SJCRH30 (cell line): Measurements from ENCODE around the gene BPIFB1. TPM values are rescaled to one million over a fixed set of nuclear protein-coding genes. Genes with fewer than 3 reads are reported as not detected.

Experiments
- DNase-seq, 2 experiments: peaks; one replicate each; pipeline ENCODE4 v3.0.0-alpha.2; 2015 to 2020
- H3K27ac ChIP-seq: fragments of 250-450 bp; sonication (Bioruptor Pico); 2 replicates; pipeline ENCODE4 v1.5.1; 2020; ENCODE audit warnings: mild to moderate bottlenecking, moderate library complexity
- H3K27me3 ChIP-seq: fragments of 250-450 bp; sonication (Bioruptor Pico); 2 replicates; pipeline ENCODE4 v1.5.1; 2020; ENCODE audit warnings: mild to moderate bottlenecking, moderate library complexity
- H3K36me3 ChIP-seq: fragments of 250-450 bp; sonication (Bioruptor Pico); 2 replicates; pipeline ENCODE4 v1.5.1; 2020; ENCODE audit warnings: mild to moderate bottlenecking, moderate library complexity
- H3K4me1 ChIP-seq: fragments of 250-450 bp; sonication (Bioruptor Pico); 2 replicates; pipeline ENCODE4 v1.5.1; 2020; ENCODE audit warnings: mild to moderate bottlenecking, moderate library complexity
- H3K4me3 ChIP-seq: fragments of 250-450 bp; sonication (Bioruptor Pico); 2 replicates; pipeline ENCODE4 v1.5.1; 2020; ENCODE audit warnings: mild to moderate bottlenecking, moderate library complexity
- H3K9me3 ChIP-seq: fragments of 250-450 bp; sonication (Bioruptor Pico); replicated peaks from 2 replicates; pipeline ENCODE4 v1.5.1; 2020; ENCODE audit warnings: mild to moderate bottlenecking, moderate library complexity
- total RNA-seq: library from RNA; depleted of rRNA; stranded (reverse); fragments of >200 nt; shearing (Covaris generic); gene quantifications from 2 replicates; pipeline ENCODE4 v1.2.3, GENCODE V29; 2014

The BPIFB1 gene
- total RNA-seq, 1 experiment from 2014 or later: not detected

DNA sequence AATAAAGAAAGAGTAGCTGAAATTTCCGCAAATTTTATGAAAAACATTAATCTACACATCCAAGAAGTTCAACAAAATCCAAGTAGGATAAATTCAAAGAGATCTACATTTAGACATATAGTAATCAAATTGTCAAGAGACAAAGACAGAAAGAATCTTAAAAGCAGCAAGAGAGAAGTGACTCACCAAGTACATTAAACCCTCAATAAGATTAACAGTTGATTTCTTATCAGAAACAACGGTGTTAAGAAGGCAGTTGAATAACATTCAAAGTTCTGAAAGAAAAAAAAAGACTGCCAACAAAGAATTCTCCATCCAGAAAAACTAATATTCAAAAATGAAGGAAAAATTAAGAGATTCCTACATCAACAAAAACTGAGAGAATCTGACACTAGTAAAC lies 28.0 kb upstream of the BPIFB1 start:
- no peaks in the 10 kb centered on the region for H3K9me3 ChIP-seq
- H3K27me3 ChIP-seq: peaks cover 6% of the 10 kb centered on the region; the same call in 1 of the 2 replicates
- H3K4me1 ChIP-seq: no peaks in the 10 kb centered on the region
- H3K4me3 ChIP-seq: no peak overlapping the region
- no peak for DNase-seq
- no peak overlapping the region for H3K27ac ChIP-seq
- H3K36me3 ChIP-seq: no peaks in the 10 kb centered on the region

DNA sequence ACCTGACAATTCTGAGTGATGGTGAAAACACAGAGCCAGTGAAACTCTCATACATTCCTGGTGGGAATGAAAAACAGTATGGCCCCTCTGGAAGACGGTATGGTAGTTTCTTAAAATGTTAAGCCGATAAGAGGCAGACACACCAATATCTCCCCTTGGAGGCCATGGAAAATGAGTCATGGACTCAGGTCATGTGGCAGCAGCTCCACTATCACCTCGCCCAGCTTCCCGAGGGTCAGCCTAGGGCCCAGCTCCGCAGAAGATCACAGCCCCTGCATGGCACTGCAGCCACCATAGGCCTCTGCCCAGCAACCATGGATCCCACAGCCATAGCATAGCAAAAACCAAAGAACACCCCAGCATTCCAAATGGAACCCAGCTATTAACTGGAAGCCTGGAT lies 25.8 kb upstream of the BPIFB1 start:
- H3K27ac ChIP-seq: no peak overlapping the region
- H3K4me3 ChIP-seq: no peak overlapping the region
- no peaks in the 10 kb centered on the region for H3K4me1 ChIP-seq
- no peaks in the 10 kb centered on the region for H3K9me3 ChIP-seq
- H3K36me3 ChIP-seq: no peaks in the 10 kb centered on the region
- peaks cover 6% of the 10 kb centered on the region; the same call in 1 of the 2 replicates for H3K27me3 ChIP-seq
- DNase-seq: no peak

- H3K27ac ChIP-seq: no peak overlapping the region
- no peaks in the 10 kb centered on the region for H3K4me1 ChIP-seq
- H3K4me3 ChIP-seq: no peak overlapping the region
- peaks cover 6% of the 10 kb centered on the region for H3K27me3 ChIP-seq
- H3K36me3 ChIP-seq: no peaks in the 10 kb centered on the region
- DNase-seq: no peak
- H3K9me3 ChIP-seq: no peaks in the 10 kb centered on the region
Measured at GRCh38 chr20:33259371-33259770, 23.6 kb upstream of the BPIFB1 start.

DNA sequence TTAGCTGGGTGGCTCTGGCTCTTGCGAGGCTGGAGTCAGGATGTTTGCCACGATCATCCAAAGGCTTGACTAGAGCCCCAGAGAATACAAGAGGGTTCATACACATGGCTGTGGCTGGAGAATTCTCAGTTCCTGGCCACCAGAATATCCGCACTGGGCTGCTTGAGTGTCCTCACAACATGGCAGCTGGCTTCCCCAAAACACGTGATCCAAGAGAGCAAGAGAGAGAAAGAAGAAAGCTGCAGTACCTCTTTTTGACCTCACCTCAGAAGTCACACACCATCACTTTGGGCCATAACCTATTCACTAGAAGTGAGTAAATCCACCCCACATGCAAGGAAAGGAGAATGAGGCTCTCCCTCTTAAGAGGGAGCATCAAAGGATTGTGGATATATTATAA lies 21.5 kb upstream of the BPIFB1 start:
- H3K36me3 ChIP-seq: no peaks in the 10 kb centered on the region
- H3K9me3 ChIP-seq: no peaks in the 10 kb centered on the region
- H3K4me3 ChIP-seq: no peak overlapping the region
- no peak for DNase-seq
- H3K27ac ChIP-seq: no peak overlapping the region
- H3K4me1 ChIP-seq: no peaks in the 10 kb centered on the region
- peaks cover 6% of the 10 kb centered on the region for H3K27me3 ChIP-seq

DNA sequence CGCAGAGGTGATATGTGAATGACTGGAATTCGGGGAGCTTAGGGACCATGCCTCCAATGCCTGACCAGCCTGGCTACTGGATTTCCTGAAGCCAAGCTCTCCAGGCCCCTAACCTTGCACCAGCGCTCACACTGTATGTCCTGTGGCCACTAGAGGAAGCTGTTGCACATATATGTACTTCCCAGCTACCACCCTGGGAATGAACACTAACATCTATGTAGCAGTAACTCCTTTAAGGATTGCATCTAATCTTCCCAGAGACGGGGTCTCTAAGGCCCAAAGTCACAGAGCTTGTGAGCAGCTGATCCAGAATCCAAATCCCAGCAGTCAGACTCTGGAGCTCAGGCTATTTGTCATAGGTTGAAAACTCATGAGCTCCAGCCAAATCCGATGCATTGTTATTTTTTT lies 20.4 kb upstream of the BPIFB1 start:
- Histone ChIP-seq H3K27me3 (peaks cover 6% of the 10 kb centered on the region), H3K4me3 (no peak overlapping the region), H3K36me3 (no peaks in the 10 kb centered on the region), H3K4me1 (no peaks in the 10 kb centered on the region), H3K27ac (no peak overlapping the region), H3K9me3 (no peaks in the 10 kb centered on the region)
- DNase-seq: peak; percentile 58 to 76

- H3K27me3 ChIP-seq: peaks cover 6% of the 10 kb centered on the region
- no peaks in the 10 kb centered on the region for H3K9me3 ChIP-seq
- no peak overlapping the region for H3K27ac ChIP-seq
- no peak for DNase-seq
- no peaks in the 10 kb centered on the region for H3K36me3 ChIP-seq
- H3K4me1 ChIP-seq: no peaks in the 10 kb centered on the region
- no peak overlapping the region for H3K4me3 ChIP-seq
Measured at GRCh38 chr20:33263784-33264183, 19.2 kb upstream of the BPIFB1 start.

GRCh38 chr20:33267701-33268100 lies 15.3 kb upstream of the BPIFB1 start:
- Histone ChIP-seq H3K4me1 (no peaks in the 10 kb centered on the region), H3K27ac (no peak overlapping the region), H3K27me3 (peaks cover 3% of the 10 kb centered on the region; the same call in 1 of the 2 replicates), H3K4me3 (no peak overlapping the region), H3K36me3 (no peaks in the 10 kb centered on the region), H3K9me3 (no peaks in the 10 kb centered on the region)
- no peak for DNase-seq

DNA sequence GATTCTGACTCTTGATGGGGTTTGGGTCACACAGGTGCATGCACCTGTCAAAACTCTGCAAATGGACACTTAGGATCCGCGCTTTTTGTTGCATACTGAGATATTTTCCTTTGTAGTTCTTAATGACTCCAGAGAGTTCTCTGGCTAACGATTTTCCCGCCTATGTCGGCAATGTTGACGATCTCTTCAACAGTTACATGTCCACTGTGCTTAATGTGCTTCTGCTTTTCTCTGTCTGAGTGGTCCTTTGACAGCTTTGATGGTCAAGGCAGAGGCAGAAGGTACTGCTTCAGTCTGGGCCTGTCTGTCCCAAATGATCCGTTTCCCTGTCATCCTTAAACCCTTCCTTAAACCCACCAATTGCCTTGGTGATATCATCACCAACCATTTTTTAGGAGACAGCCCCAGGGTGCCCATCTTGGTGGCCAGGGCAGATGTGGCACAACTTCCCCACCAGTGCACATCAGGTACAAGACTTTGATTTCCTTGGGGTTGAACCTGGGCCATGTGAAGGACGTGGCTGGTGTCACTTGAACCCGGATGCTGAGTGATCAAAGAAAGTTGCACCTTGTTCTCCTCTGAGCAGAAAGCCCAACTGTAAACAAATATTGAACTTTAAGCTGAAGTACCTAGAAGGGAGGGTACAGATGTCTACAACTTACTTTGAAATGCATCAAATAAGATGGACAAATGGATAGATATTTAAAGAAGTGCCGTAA lies 10.7 kb upstream of the BPIFB1 start:
- no peaks in the 10 kb centered on the region for H3K36me3 ChIP-seq
- no peaks in the 10 kb centered on the region for H3K9me3 ChIP-seq
- no peaks in the 10 kb centered on the region for H3K4me1 ChIP-seq
- DNase-seq: no peak
- H3K27ac ChIP-seq: no peak overlapping the region
- H3K27me3 ChIP-seq: peaks cover 21% of the 10 kb centered on the region
- H3K4me3 ChIP-seq: no peak overlapping the region

GRCh38 chr20:33273117-33273851 lies 9.7 kb upstream of the BPIFB1 start:
- Histone ChIP-seq H3K4me1 (no peaks in the 10 kb centered on the region), H3K27ac (no peak overlapping the region), H3K27me3 (peaks cover 30% of the 10 kb centered on the region), H3K36me3 (no peaks in the 10 kb centered on the region), H3K4me3 (no peak overlapping the region), H3K9me3 (no peaks in the 10 kb centered on the region)
- no peak for DNase-seq

GRCh38 chr20:33275215-33275614 lies 7.8 kb upstream of the BPIFB1 start:
- Histone ChIP-seq H3K36me3 (no peaks in the 10 kb centered on the region), H3K9me3 (no peaks in the 10 kb centered on the region), H3K27ac (no peak overlapping the region), H3K27me3 (peaks cover 47% of the 10 kb centered on the region), H3K4me3 (no peak overlapping the region), H3K4me1 (no peaks in the 10 kb centered on the region)
- no peak for DNase-seq

- H3K27ac ChIP-seq: no peak overlapping the region
- H3K27me3 ChIP-seq: peaks cover 53% of the 10 kb centered on the region
- no peaks in the 10 kb centered on the region for H3K4me1 ChIP-seq
- DNase-seq: no peak
- no peak overlapping the region for H3K4me3 ChIP-seq
- H3K36me3 ChIP-seq: no peaks in the 10 kb centered on the region
- H3K9me3 ChIP-seq: no peaks in the 10 kb centered on the region
Measured at GRCh38 chr20:33275871-33276270, 7.1 kb upstream of the BPIFB1 start.

GRCh38 chr20:33276303-33277113 lies 6.5 kb upstream of the BPIFB1 start:
- Histone ChIP-seq H3K4me3 (no peak overlapping the region), H3K4me1 (no peaks in the 10 kb centered on the region), H3K27me3 (peaks cover 55% of the 10 kb centered on the region), H3K27ac (no peak overlapping the region), H3K36me3 (no peaks in the 10 kb centered on the region), H3K9me3 (no peaks in the 10 kb centered on the region)
- DNase-seq: no peak

GRCh38 chr20:33277471-33278441 lies 5.3 kb upstream of the BPIFB1 start:
- H3K4me3 ChIP-seq: no peak overlapping the region
- no peaks in the 10 kb centered on the region for H3K4me1 ChIP-seq
- peaks cover 60% of the 10 kb centered on the region for H3K27me3 ChIP-seq
- no peaks in the 10 kb centered on the region for H3K9me3 ChIP-seq
- no peak overlapping the region for H3K27ac ChIP-seq
- DNase-seq: peak in 1 of 2 experiments; percentile 36
- no peaks in the 10 kb centered on the region for H3K36me3 ChIP-seq

DNA sequence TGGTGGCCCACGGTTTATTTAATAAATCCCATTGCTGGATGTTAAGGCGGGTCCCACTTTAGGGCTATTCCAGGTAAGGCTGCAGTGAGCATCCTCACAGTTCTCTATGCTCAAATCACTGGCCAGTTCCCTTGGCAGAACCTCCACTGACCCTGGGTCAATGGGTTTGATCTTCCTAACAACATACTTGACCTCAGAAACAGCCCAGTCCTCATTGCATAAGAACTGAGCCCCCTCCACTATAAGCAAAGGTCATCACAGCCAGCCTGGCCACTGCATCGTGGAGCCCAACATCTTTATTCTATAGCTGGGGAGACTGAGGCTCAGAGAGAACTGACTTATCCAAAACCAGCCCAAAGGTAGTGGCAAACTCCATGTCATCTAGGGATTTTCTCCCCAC lies 4.3 kb upstream of the BPIFB1 start:
- peaks cover 67% of the 10 kb centered on the region for H3K27me3 ChIP-seq
- H3K4me3 ChIP-seq: no peak overlapping the region
- no peaks in the 10 kb centered on the region for H3K36me3 ChIP-seq
- no peaks in the 10 kb centered on the region for H3K9me3 ChIP-seq
- no peak overlapping the region for H3K27ac ChIP-seq
- DNase-seq: no peak
- H3K4me1 ChIP-seq: no peaks in the 10 kb centered on the region
